GM10847 (cell line): ENCODE measurements around the gene C1orf210.

Experiments used
- POLR2A ChIP-seq: IDR thresholded peaks from 2 replicates; pipeline ENCODE4 v1.6.1; 2011; ENCODE audit not compliant: insufficient read length; ENCODE audit errors: extremely low read depth

The C1orf210 gene

GRCh38 chr1:43304771-43305300, 19.5 kb upstream of the C1orf210 start:
- no peak for TF ChIP-seq POLR2A

- TF ChIP-seq POLR2A, result no peak
These were observed 18.9 kb upstream of the C1orf210 start for GRCh38 chr1:43304314-43304681.

GRCh38 chr1:43303471-43304313, 18.3 kb upstream of the C1orf210 start:
- TF ChIP-seq POLR2A, result no peak

- TF ChIP-seq POLR2A, result no peak
These were observed 17.5 kb upstream of the C1orf210 start for GRCh38 chr1:43302721-43303470.

GRCh38 chr1:43302201-43302600, 16.8 kb upstream of the C1orf210 start:
- TF ChIP-seq POLR2A, result no peak

- no peak for TF ChIP-seq POLR2A
These were observed 15.2 kb upstream of the C1orf210 start, which contains the start of gene TIE1 for GRCh38 chr1:43300378-43301094. Gene TIE1 (plus strand): TSS chr1:43300982. CDS start chr1:43301072, 90 bp downstream.

- no peak for TF ChIP-seq POLR2A
These were observed 13.7 kb upstream of the C1orf210 start for GRCh38 chr1:43299101-43299500.

- no peak for TF ChIP-seq POLR2A
These were observed 12.7 kb upstream of the C1orf210 start for GRCh38 chr1:43298055-43298454.

GRCh38 chr1:43296207-43296606, 10.8 kb upstream of the C1orf210 start:
- TF ChIP-seq POLR2A, result no peak

- TF ChIP-seq POLR2A, result no peak
These were observed 9.4 kb upstream of the C1orf210 start for GRCh38 chr1:43294761-43295160.

- TF ChIP-seq POLR2A, result no peak
These were observed 8.7 kb upstream of the C1orf210 start for GRCh38 chr1:43293896-43294760.

GRCh38 chr1:43293176-43293575, 7.8 kb upstream of the C1orf210 start:
- TF ChIP-seq POLR2A, result no peak

- no peak for TF ChIP-seq POLR2A
These were observed 7.3 kb upstream of the C1orf210 start for GRCh38 chr1:43292679-43293078.

- no peak for TF ChIP-seq POLR2A
These were observed 6.8 kb upstream of the C1orf210 start for GRCh38 chr1:43292216-43292615.
